K562 (cell line): Measurements from ENCODE around the gene EPHA2. TPM values are rescaled to one million over a fixed set of nuclear protein-coding genes. Genes with fewer than 3 reads are reported as not detected.
A peak's percentile ranks its signal among the peaks of the same experiment; 100 is the strongest.

ENCODE experiments used
- CBX2 ChIP-seq: fragments of 200-600 bp; sonication (generic); IDR thresholded peaks from one replicate; pipeline ENCODE4 v1.6.1; 2012; ENCODE audit warnings: mild to moderate bottlenecking, low read length, inconsistent platforms; ENCODE audit not compliant: insufficient read depth, poor library complexity, severe bottlenecking
- CCAR2 ChIP-seq: fragments of 200-400 bp; formaldehyde crosslinking; IDR thresholded peaks from 2 replicates; pipeline ENCODE4 v1.6.1; 2017; ENCODE audit warnings: mild to moderate bottlenecking, low read depth, low read length
- CREM ChIP-seq: IDR thresholded peaks from 2 replicates; pipeline ENCODE4 v1.6.1; 2014; ENCODE audit warnings: antibody characterized with exemption, low read depth
- ERF ChIP-seq: fragments of 450-650 bp; formaldehyde crosslinking; IDR thresholded peaks from 2 replicates; pipeline ENCODE4 v1.4.0; 2020; ENCODE audit warnings: mild to moderate bottlenecking, mixed read lengths
- GMEB1 ChIP-seq: fragments of 250-450 bp; sonication (Bioruptor Pico); IDR thresholded peaks from 2 replicates; pipeline ENCODE4 v1.4.0; 2020; ENCODE audit warnings: mild to moderate bottlenecking
- GTF2E2 ChIP-seq: fragments of 200-800 bp; sonication (Bioruptor generic); IDR thresholded peaks from 2 replicates; pipeline ENCODE4 v1.6.1; 2016; ENCODE audit warnings: missing genetic modification characterization, missing compliant biosample characterization
- HDAC1 ChIP-seq, 2 experiments: fragments of 450-650 bp; IDR thresholded peaks; 2 replicates each; pipeline ENCODE4 v1.6.1; 2016 to 2017; ENCODE audit warnings: inconsistent platforms in 1 of 2, mild to moderate bottlenecking in 1 of 2, moderate library complexity in 1 of 2
- KLF13 ChIP-seq: fragments of 450-650 bp; IDR thresholded peaks from 2 replicates; pipeline ENCODE4 v1.6.1; 2016; ENCODE audit warnings: missing genetic modification characterization, low read depth, mild to moderate bottlenecking, missing compliant biosample characterization, moderate library complexity, borderline replicate concordance
- MBD1 ChIP-seq: fragments of 250-450 bp; sonication (Bioruptor Pico); IDR thresholded peaks from 2 replicates; pipeline ENCODE4 v1.8.0; 2022; ENCODE audit warnings: inconsistent platforms
- MXI1 ChIP-seq: IDR thresholded peaks from 2 replicates; pipeline ENCODE4 v1.6.1; 2011; ENCODE audit warnings: low read depth, mild to moderate bottlenecking, improper control_type of control experiment, low read length
- NFYB ChIP-seq: IDR thresholded peaks from 2 replicates; pipeline ENCODE4 v1.6.1; 2011; ENCODE audit warnings: mild to moderate bottlenecking, moderate library complexity; ENCODE audit not compliant: insufficient read length; ENCODE audit errors: extremely low read depth
- PHF8 ChIP-seq: fragments of 200-600 bp; sonication (generic); IDR thresholded peaks from 2 replicates; pipeline ENCODE4 v1.6.1; 2012; ENCODE audit warnings: mixed run types, mild to moderate bottlenecking, inconsistent platforms, low read length, moderate library complexity, borderline replicate concordance
- PRPF4 ChIP-seq: fragments of 200-400 bp; formaldehyde crosslinking; IDR thresholded peaks from one replicate; pipeline ENCODE4 v1.6.1; 2017; ENCODE audit warnings: low read length, low read depth, mild to moderate bottlenecking; ENCODE audit not compliant: insufficient read depth, poor library complexity, severe bottlenecking
- RAD21 ChIP-seq, 2 experiments: fragments of 250-450 bp in 1 of 2; fragments of 450-650 bp in 1 of 2; sonication (Bioruptor Pico) in 1 of 2; formaldehyde crosslinking in 1 of 2; IDR thresholded peaks in 1 of 2; conservative IDR thresholded peaks in 1 of 2; 2 replicates each; pipeline versions ENCODE4 v1.4.0 to v1.8.0; 2020 to 2022; ENCODE audit warnings: mild to moderate bottlenecking in 2 of 2, moderate library complexity in 1 of 2
- SIX5 ChIP-seq, 2 experiments: IDR thresholded peaks; 2 replicates each; pipeline ENCODE4 v1.6.1; 2011; ENCODE audit warnings: low read length in 2 of 2, borderline replicate concordance in 1 of 2, low read depth in 1 of 2, mild to moderate bottlenecking in 1 of 2, moderate library complexity in 1 of 2; ENCODE audit not compliant: insufficient read depth in 1 of 2
- TRIM28 ChIP-seq: fragments of 450-650 bp; IDR thresholded peaks from 2 replicates; pipeline ENCODE4 v1.6.1; 2017
- VEZF1 ChIP-seq: fragments of 200-800 bp; sonication (Bioruptor generic); IDR thresholded peaks from 2 replicates; pipeline ENCODE4 v1.6.1; 2017; ENCODE audit warnings: missing genetic modification characterization, missing compliant biosample characterization
- ZBTB12 ChIP-seq: fragments of 250-450 bp; sonication (Bioruptor Pico); IDR thresholded peaks from 2 replicates; pipeline ENCODE4 v1.4.0; 2020
- ZNF280B ChIP-seq: fragments of 250-450 bp; sonication (Bioruptor Pico); IDR thresholded peaks from 2 replicates; pipeline ENCODE4 v1.5.1; 2021; ENCODE audit warnings: mild to moderate bottlenecking
- polyA plus RNA-seq, 8 experiments: library from polyadenylated mRNA; depleted of rRNA in 4 of 8; stranded (reverse) in 5 of 8; unstranded in 3 of 8; fragments of >200 nt; fragmentation: Nextera tagmentation in 2 of 8; fragmentation: Illumina TruSeq in 1 of 8; extraction: Ambion mirVana in 2 of 8; extraction: Trizol in 1 of 8; gene quantifications; 2 replicates each; pipeline versions ENCODE4 v1.2.1 to v1.2.3, GENCODE V29; 2011 to 2014; ENCODE audit warnings: inconsistent platforms in 1 of 8, missing spikeins in 1 of 8
- total RNA-seq, 7 experiments: library from RNA; depleted of rRNA in 6 of 7; stranded (reverse); fragments of >200 nt in 6 of 7; fragmentation: Illumina TruSeq in 2 of 7; extraction: Trizol in 2 of 7; gene quantifications; 2 replicates each; pipeline versions ENCODE4 v1.2.1 to v1.2.3, GENCODE V29; 2011 to 2021; ENCODE audit warnings: low replicate concordance in 1 of 7

The EPHA2 gene
- total and polyA plus RNA-seq, 9 of the 15 experiments (the other 6 are each of a cell fraction or from before 2014, with no cell fraction given): 0.04 to 0.40 (median 0.07) TPM; not detected in 4

GRCh38 chr1:16143566-16144324 is 12.1 kb downstream of the EPHA2 start (continued):
- TF ChIP-seq KLF13 (tag): no peak
- TF ChIP-seq CREM: peak; percentile 85
- no peak for TF ChIP-seq ERF (CRISPR knock-in tag)
- TF ChIP-seq SIX5 (IDR thresholded peaks at IDR 0.05; ENCODE audit: borderline replicate concordance in 1 of 2, insufficient read depth in 1 of 2, low read depth in 1 of 2, low read length in 2 of 2): no peak
- no peak for TF ChIP-seq GTF2E2
- TF ChIP-seq PRPF4: no peak
- no peak for TF ChIP-seq CBX2
- no peak for TF ChIP-seq NFYB
- TF ChIP-seq VEZF1 (CRISPR knock-in tag): peak; percentile 95
- peak in 1 of 2 experiments; percentile 22; a peak in 2 of 4 replicates for TF ChIP-seq RAD21 (CRISPR knock-in tag; conservative IDR thresholded peaks at IDR 0.05 in 1 of 2, IDR thresholded peaks at IDR 0.05 in 1 of 2)
- peak; percentile 30; the same call in 1 of the 2 replicates for TF ChIP-seq PHF8
- no peak for TF ChIP-seq GMEB1 (CRISPR knock-in tag)
- no peak for TF ChIP-seq MBD1 (CRISPR knock-in tag)
- TF ChIP-seq CCAR2: no peak
- TF ChIP-seq MXI1: no peak
- TF ChIP-seq ZBTB12: no peak
- TF ChIP-seq TRIM28: no peak
- no peak for TF ChIP-seq ZNF280B (CRISPR knock-in tag)
- peak in 1 of 2 experiments; percentile 94; a peak in 2 of 4 replicates for TF ChIP-seq HDAC1 (IDR thresholded peaks at IDR 0.05)
